HEK293 (cell line): ENCODE data around the gene SIPA1.
"Not testable (repeated sequence)": the region's sequence is repeated elsewhere in the genome, so short reads cannot be mapped to it uniquely, and the experiment has no call there.

Experiments used
- CTCF ChIA-PET: fragments of 350-600 bp; formaldehyde crosslinking; extraction: SDS; loops from one replicate; lab custom pipeline; 2021; ENCODE audit warnings: antibody characterized with exemption; lab: Yijun Ruan, JAX
- POLR2A ChIA-PET: fragments of 300-600 bp; formaldehyde crosslinking; extraction: SDS; loops from one replicate; lab custom pipeline; 2020; ENCODE audit warnings: antibody characterized with exemption, inconsistent platforms; lab: Yijun Ruan, JAX
- H3K27ac ChIP-seq: fragments of 200-500 bp; sonication (Bioruptor generic); 2 replicates; pipeline ENCODE4 v1.5.1; 2014; ENCODE audit warnings: low read depth, low read length, control low read depth, inconsistent platforms; ENCODE audit errors: extremely low read depth
- H3K36me3 ChIP-seq, 2 experiments: fragments of 200-500 bp in 1 of 2; sonication (Bioruptor generic) in 1 of 2; 1 replicate in 1 of 2; 2 replicates in 1 of 2; pipeline ENCODE4 v1.5.1; 2014 to 2017; ENCODE audit warnings: inconsistent platforms in 2 of 2, low read length in 2 of 2; ENCODE audit not compliant: control insufficient read depth in 2 of 2, insufficient read depth in 1 of 2
- H3K4me1 ChIP-seq: fragments of 200-500 bp; sonication (Bioruptor generic); 2 replicates; pipeline ENCODE4 v1.5.1; 2014; ENCODE audit warnings: mild to moderate bottlenecking, low read length, inconsistent platforms; ENCODE audit not compliant: control insufficient read depth, insufficient read depth
- H3K4me3 ChIP-seq: 2 replicates; pipeline ENCODE4 v1.5.1; 2011; ENCODE audit warnings: low read depth, mild to moderate bottlenecking, control low read depth, low read length, moderate library complexity
- H3K9me3 ChIP-seq: fragments of 200-500 bp; sonication (Bioruptor generic); 2 replicates; pipeline ENCODE4 v1.5.1; 2014; ENCODE audit warnings: low read depth, low read length, inconsistent platforms; ENCODE audit not compliant: control insufficient read depth, insufficient read depth
- BCL6B ChIP-seq: fragments of 450-650 bp; formaldehyde crosslinking; IDR thresholded peaks from 2 replicates; pipeline ENCODE4 v1.5.1; 2017; ENCODE audit warnings: missing biosample characterization, missing genetic modification characterization
- SALL2 ChIP-seq: fragments of 450-650 bp; formaldehyde crosslinking; IDR thresholded peaks from 2 replicates; pipeline ENCODE4 v1.5.0; 2017; ENCODE audit warnings: missing biosample characterization, mild to moderate bottlenecking, missing genetic modification characterization, borderline replicate concordance
- SP3 ChIP-seq: fragments of 450-650 bp; formaldehyde crosslinking; IDR thresholded peaks from 2 replicates; pipeline ENCODE4 v1.5.1; 2016; ENCODE audit warnings: missing biosample characterization, missing genetic modification characterization
- ZBTB21 ChIP-seq: fragments of 450-650 bp; formaldehyde crosslinking; IDR thresholded peaks from 2 replicates; pipeline ENCODE4 v1.5.1; 2017; ENCODE audit warnings: missing biosample characterization, missing genetic modification characterization
- ZNF10 ChIP-seq: fragments of 450-650 bp; formaldehyde crosslinking; IDR thresholded peaks from 2 replicates; pipeline ENCODE4 v1.5.1; 2017; ENCODE audit warnings: missing biosample characterization, missing genetic modification characterization
- ZNF121 ChIP-seq: fragments of 450-650 bp; formaldehyde crosslinking; IDR thresholded peaks from 2 replicates; pipeline ENCODE4 v1.5.1; 2016; ENCODE audit warnings: missing biosample characterization, missing genetic modification characterization
- ZNF132 ChIP-seq: fragments of 450-650 bp; formaldehyde crosslinking; IDR thresholded peaks from 2 replicates; pipeline ENCODE4 v1.5.1; 2017; ENCODE audit warnings: missing biosample characterization, missing genetic modification characterization, borderline replicate concordance
- ZNF140 ChIP-seq: fragments of 450-650 bp; formaldehyde crosslinking; IDR thresholded peaks from 2 replicates; pipeline ENCODE4 v1.5.1; 2016; ENCODE audit warnings: missing biosample characterization, missing genetic modification characterization
- ZNF169 ChIP-seq: fragments of 450-650 bp; formaldehyde crosslinking; IDR thresholded peaks from 2 replicates; pipeline ENCODE4 v1.5.1; 2016; ENCODE audit warnings: missing biosample characterization, missing genetic modification characterization
- ZNF211 ChIP-seq: fragments of 450-650 bp; formaldehyde crosslinking; IDR thresholded peaks from 2 replicates; pipeline ENCODE4 v1.5.1; 2016; ENCODE audit warnings: low read depth, missing biosample characterization, missing genetic modification characterization
- ZNF214 ChIP-seq: fragments of 450-650 bp; formaldehyde crosslinking; IDR thresholded peaks from 2 replicates; pipeline ENCODE4 v1.5.1; 2017; ENCODE audit warnings: missing biosample characterization, mild to moderate bottlenecking, missing genetic modification characterization, borderline replicate concordance
- ZNF239 ChIP-seq: fragments of 450-650 bp; formaldehyde crosslinking; IDR thresholded peaks from 2 replicates; pipeline ENCODE4 v1.5.1; 2016; ENCODE audit warnings: missing biosample characterization, missing genetic modification characterization
- ZNF248 ChIP-seq: fragments of 450-650 bp; formaldehyde crosslinking; IDR thresholded peaks from 2 replicates; pipeline ENCODE4 v1.5.1; 2017; ENCODE audit warnings: missing biosample characterization, missing genetic modification characterization
- ZNF366 ChIP-seq: fragments of 450-650 bp; formaldehyde crosslinking; conservative IDR thresholded peaks from 2 replicates; pipeline ENCODE4 v1.5.1; 2016; ENCODE audit warnings: missing biosample characterization, missing genetic modification characterization
- ZNF473 ChIP-seq: fragments of 450-650 bp; formaldehyde crosslinking; IDR thresholded peaks from 2 replicates; pipeline ENCODE4 v1.5.1; 2017; ENCODE audit warnings: missing biosample characterization, missing genetic modification characterization
- ZNF48 ChIP-seq: fragments of 450-650 bp; formaldehyde crosslinking; IDR thresholded peaks from 2 replicates; pipeline ENCODE4 v1.5.1; 2016; ENCODE audit warnings: missing biosample characterization, missing genetic modification characterization
- ZNF529 ChIP-seq: fragments of 450-650 bp; formaldehyde crosslinking; IDR thresholded peaks from 2 replicates; pipeline ENCODE4 v1.5.1; 2017; ENCODE audit warnings: missing genetic modification characterization, missing biosample characterization; ENCODE audit not compliant: insufficient replicate concordance
- ZNF530 ChIP-seq: fragments of 450-650 bp; formaldehyde crosslinking; IDR thresholded peaks from 2 replicates; pipeline ENCODE4 v1.5.1; 2016; ENCODE audit warnings: low read depth, missing biosample characterization, missing genetic modification characterization
- ZNF549 ChIP-seq: fragments of 450-650 bp; IDR thresholded peaks from 2 replicates; pipeline ENCODE4 v1.5.1; 2018; ENCODE audit warnings: missing biosample characterization, missing genetic modification characterization, mild to moderate bottlenecking, inconsistent platforms, moderate library complexity
- ZNF76 ChIP-seq: fragments of 450-650 bp; formaldehyde crosslinking; IDR thresholded peaks from 2 replicates; pipeline ENCODE4; 2016; ENCODE audit warnings: low read depth, missing biosample characterization, missing genetic modification characterization, borderline replicate concordance
- ZNF792 ChIP-seq: fragments of 450-650 bp; formaldehyde crosslinking; IDR thresholded peaks from 2 replicates; pipeline ENCODE4 v1.5.1; 2016; ENCODE audit warnings: missing biosample characterization, missing genetic modification characterization
- ZNF837 ChIP-seq: fragments of 450-650 bp; formaldehyde crosslinking; IDR thresholded peaks from 2 replicates; pipeline ENCODE4 v1.5.1; 2016; ENCODE audit warnings: missing biosample characterization, missing genetic modification characterization
- ZSCAN23 ChIP-seq: fragments of 450-650 bp; formaldehyde crosslinking; IDR thresholded peaks from 2 replicates; pipeline ENCODE4 v1.5.1; 2016; ENCODE audit warnings: missing biosample characterization, missing genetic modification characterization
- ZSCAN4 ChIP-seq: fragments of 450-650 bp; formaldehyde crosslinking; IDR thresholded peaks from 2 replicates; pipeline ENCODE4 v1.5.1; 2017; ENCODE audit warnings: missing biosample characterization, missing genetic modification characterization
- TF ChIP-seq, protein P1 (sequence below): fragments of 450-650 bp; formaldehyde crosslinking; IDR thresholded peaks from 2 replicates; pipeline ENCODE4 v1.5.1; 2017; ENCODE audit warnings: missing biosample characterization, mild to moderate bottlenecking, missing genetic modification characterization, moderate library complexity

SIPA1 gene

GRCh38 chr11:65672180-65672860 is 34.4 kb downstream of the SIPA1 start:
- Histone ChIP-seq H3K4me3 (no peak overlapping the region), H3K36me3 (no peaks in the 10 kb centered on the region), H3K27ac (no peak overlapping the region), H3K4me1 (no peaks in the 10 kb centered on the region), H3K9me3 (no peaks in the 10 kb centered on the region)
- TF ChIP-seq ZBTB21 (tag by site-specific recombination) (no peak), ZNF792 (tag by site-specific recombination) (no peak), ZSCAN4 (tag by site-specific recombination) (no peak), ZNF211 (tag by site-specific recombination) (no peak), ZNF549 (tag by site-specific recombination) (no peak)
- ChIA-PET CTCF (interaction anchor here (0.6 kb wide), 2 partner anchors 15 to 497 kb away, joined by 5 to 7 read pairs; no protein-coding TSS in a partner anchor), POLR2A (interaction anchor here (1.4 kb wide), 1 partner anchor 9 kb away, joined by 3 read pairs; no protein-coding TSS in a partner anchor)

DNA sequence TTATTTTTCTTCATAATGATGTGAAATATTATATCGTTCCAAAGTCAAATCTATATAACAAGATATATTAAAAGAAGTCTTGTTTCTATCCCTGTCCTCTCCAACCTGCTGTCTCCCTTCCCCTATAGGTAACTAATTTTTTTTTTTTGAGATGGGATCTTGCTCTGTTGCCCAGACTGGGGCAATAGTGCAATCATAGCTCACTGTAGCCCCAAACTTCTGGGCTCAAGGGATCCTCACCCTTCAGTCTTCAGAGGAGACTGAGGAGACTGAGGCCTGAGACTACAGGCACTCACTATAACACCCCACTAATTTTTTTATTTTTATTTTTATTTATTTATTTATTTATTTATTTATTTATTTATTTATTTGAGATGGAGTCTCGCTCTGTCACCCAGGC is 35.1 kb downstream of the SIPA1 start:
- 0 out of 2 replicates have a peak, but pooled peaks have one; percentile 12 for TF ChIP-seq ZNF121 (tag by site-specific recombination)
- no peak for TF ChIP-seq ZNF530 (tag by site-specific recombination)
- ChIA-PET POLR2A (interaction anchor here (1.4 kb wide), 1 partner anchor 10 kb away, joined by 3 read pairs; no protein-coding TSS in a partner anchor), CTCF (interaction anchor here (0.6 to 0.7 kb wide), 2 partner anchors 9 to 14 kb away, joined by 4 to 5 read pairs; no protein-coding TSS in a partner anchor)
- no peak overlapping the region for H3K27ac ChIP-seq
- no peaks in the 10 kb centered on the region for H3K36me3 ChIP-seq
- H3K4me1 ChIP-seq, result no peaks in the 10 kb centered on the region
- H3K9me3 ChIP-seq, result no peaks in the 10 kb centered on the region
- H3K4me3 ChIP-seq, result no peak overlapping the region

DNA sequence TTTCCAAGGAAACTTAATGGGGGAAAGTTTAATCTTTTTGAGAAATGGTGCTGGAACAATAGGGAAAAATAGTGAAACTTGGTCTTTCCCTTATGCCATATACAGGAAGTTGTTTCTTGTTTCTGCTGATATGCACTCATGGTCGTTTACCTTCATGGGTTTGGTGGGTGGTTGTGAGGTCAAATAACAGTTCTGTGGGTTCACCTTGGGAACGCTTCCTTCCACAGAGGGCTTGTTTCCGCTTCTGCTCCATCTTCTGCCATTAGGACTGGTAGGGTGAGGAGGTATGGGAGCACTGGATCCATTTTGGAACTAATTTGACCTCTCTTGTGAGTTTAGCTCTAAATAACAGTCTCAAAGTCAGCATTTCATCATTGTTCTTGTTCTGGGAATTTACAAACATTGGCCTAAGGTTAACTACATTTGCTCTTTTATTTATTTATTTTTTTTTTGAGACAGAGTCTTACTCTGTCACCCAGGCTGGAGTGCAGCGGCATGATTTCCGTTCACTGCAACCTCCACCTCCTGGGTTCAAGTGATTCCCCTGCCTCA is 42.4 kb downstream of the SIPA1 start:
- no peak overlapping the region for H3K27ac ChIP-seq
- POLR2A ChIA-PET, result interaction anchor here (0.7 to 1.6 kb wide), 2 partner anchors 17 to 40 kb away, joined by 6 read pairs; partner anchors contain the start of gene RNASEH2C
- CTCF ChIA-PET, result interaction anchor here (0.7 kb wide), 2 partner anchors 121 to 1778 kb away, joined by 3 read pairs; no protein-coding TSS in a partner anchor
- H3K4me1 ChIP-seq, result no peaks in the 10 kb centered on the region
- no peaks in the 10 kb centered on the region for H3K36me3 ChIP-seq
- no peak overlapping the region for H3K4me3 ChIP-seq
- no peaks in the 10 kb centered on the region for H3K9me3 ChIP-seq
- TF ChIP-seq ZNF132 (tag by site-specific recombination) (no peak), ZNF837 (tag by site-specific recombination) (no peak), SALL2 (tag by site-specific recombination) (no peak), ZNF140 (tag by site-specific recombination) (no peak), ZNF48 (no peak), ZNF169 (tag by site-specific recombination) (no peak), ZNF529 (tag by site-specific recombination) (no peak), ZNF214 (tag by site-specific recombination) (no peak), BCL6B (tag by site-specific recombination) (no peak), ZNF473 (tag by site-specific recombination) (no peak), ZNF76 (no peak), ZNF239 (tag by site-specific recombination) (no peak), ZNF248 (tag by site-specific recombination) (no peak), ZNF211 (tag by site-specific recombination) (no peak), SP3 (tag by site-specific recombination) (no peak), ZNF10 (tag by site-specific recombination) (no peak), ZSCAN23 (no peak), ZNF366 (tag by site-specific recombination) (no peak)
- TF ChIP-seq, protein P1, sequence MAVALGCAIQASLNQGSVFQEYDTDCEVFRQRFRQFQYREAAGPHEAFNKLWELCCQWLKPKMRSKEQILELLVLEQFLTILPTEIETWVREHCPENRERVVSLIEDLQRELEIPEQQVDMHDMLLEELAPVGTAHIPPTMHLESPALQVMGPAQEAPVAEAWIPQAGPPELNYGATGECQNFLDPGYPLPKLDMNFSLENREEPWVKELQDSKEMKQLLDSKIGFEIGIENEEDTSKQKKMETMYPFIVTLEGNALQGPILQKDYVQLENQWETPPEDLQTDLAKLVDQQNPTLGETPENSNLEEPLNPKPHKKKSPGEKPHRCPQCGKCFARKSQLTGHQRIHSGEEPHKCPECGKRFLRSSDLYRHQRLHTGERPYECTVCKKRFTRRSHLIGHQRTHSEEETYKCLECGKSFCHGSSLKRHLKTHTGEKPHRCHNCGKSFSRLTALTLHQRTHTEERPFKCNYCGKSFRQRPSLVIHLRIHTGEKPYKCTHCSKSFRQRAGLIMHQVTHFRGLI (tag by site-specific recombination), result no peak

- H3K27ac ChIP-seq, H3K9me3 ChIP-seq, H3K36me3 ChIP-seq, H3K4me3 ChIP-seq, POLR2A ChIA-PET, H3K4me1 ChIP-seq: not testable (repeated sequence)
- CTCF ChIA-PET, result interaction anchor here (0.7 to 0.8 kb wide), 2 partner anchors 68 to 107 kb away, joined by 3 to 4 read pairs; partner anchors contain the start of gene EHBP1L1
Measured at GRCh38 chr11:65683480-65683879, 45.6 kb downstream of the SIPA1 start.
